NCI-H187 treated with DMSO at 0.1 percent for 48 hours (cell line): ENCODE measurements around the gene LRRC74B.
A peak's percentile ranks its signal among the peaks of the same experiment; 100 is the strongest.
"Not testable (repeated sequence)": the region's sequence is repeated elsewhere in the genome, so short reads cannot be mapped to it uniquely, and the experiment has no call there.

Experiments
- DNase-seq: peaks from one replicate; lab custom pipeline; 2025; lab: John Stamatoyannopoulos, UW

Gene LRRC74B, protein sequence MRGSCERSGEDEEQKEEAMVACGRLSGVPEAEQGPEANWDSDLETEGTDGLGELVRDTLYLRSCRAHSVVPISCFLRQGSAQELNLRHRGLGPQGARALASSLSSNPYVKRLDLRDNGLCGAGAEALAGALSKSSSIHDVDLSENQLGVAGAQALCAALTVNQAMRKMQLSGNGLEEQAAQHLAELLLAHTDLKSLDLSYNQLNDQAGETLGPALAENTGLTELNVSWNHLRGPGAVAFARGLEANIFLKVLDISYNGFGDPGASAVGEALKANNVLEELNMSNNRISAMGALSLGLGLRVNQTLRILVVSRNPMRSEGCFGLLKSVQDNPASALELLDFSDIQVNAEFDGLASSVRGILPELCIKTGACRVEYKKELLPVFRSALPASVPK

GRCh38 chr22:21045585-21046294, at the start of gene LRRC74B:
Gene LRRC74B, plus strand, starts transcription at chr22:21045946. Its CDS starts 41 bp downstream, at chr22:21045987.
- peak; percentile 47 for DNase-seq

- DNase-seq = no peak
Measured at GRCh38 chr22:20996031-20996410, 49.7 kb upstream of the LRRC74B start.

DNA sequence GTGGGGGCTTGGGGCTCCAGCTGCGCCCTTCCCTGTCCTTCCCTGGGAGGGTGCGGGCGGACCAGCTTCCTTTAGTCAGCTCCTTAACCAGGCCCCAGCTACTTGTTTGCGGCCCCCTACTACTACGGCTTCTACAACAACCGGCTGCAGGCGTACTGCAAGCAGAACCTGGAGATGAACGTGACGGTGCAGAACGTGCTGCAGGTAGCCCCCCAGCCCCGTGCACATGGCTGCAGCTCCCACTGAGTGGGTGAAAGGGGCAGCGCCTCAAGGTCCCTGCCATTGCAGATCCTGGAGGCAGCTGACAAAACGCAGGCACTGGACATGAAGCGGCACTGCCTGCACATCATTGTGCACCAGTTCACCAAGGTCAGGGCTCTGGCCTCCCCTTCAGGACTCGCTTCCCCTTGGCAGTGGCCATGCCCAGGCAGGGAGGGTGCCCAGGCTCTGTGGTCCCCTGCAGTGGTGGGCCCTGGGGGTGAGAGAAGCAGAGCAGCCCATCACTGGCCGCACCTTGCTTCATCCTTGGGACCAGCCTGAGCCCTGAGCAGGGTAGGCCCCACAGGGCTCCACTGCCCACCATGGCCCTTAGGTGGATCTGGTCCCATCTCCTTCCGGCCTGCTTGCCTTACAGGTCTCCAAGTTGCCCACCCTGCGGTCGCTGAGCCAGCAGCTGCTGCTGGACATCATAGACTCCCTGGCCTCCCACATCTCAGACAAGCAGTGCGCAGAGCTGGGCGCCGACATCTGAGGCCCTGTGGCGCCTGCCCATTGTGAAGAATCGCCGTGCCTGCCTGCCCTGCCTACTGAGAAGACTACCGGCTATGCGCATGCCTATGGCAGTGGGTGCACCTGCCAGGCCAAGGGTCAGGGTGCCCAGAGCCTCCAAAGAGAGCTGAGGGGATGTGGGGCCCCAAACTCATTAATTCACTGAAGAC, 48.9 kb upstream of the LRRC74B start:
- no peak for DNase-seq

DNA sequence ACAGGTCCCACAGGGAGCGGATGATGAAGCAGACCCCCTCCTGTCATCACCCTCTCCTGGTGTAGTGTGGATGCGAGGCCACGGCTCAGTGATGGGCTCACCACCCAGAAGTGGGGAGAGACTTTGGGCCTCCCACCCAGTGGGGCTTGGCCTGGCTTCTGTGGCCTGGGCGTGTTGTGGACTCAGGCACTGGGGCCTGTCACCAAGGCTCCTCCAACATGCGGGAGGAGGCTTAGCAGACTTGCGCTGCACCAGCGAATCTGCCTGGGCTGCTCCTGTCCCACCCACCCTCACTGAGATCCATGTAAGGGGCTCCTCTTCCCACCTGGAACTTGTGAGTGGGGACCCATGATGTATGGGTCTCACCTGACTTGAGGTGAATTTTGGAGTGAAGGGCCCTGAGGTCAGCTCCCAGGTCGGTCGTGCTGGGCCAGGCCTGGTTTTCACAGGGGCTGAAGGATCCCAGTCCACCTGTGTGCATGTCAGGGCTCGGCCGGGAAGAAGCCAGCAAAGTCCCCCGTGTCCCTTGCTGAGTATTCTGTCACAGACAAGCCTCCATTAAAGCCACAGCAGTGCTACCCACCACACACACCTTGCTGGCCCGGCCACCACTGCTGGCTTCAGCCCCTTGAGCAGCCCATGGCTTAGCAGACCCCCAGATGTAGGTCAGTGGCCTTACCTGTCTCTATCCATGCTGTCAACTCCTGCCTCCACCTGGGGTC, 48.0 kb upstream of the LRRC74B start:
- no peak for DNase-seq

GRCh38 chr22:20998411-20999336, 47.1 kb upstream of the LRRC74B start:
- DNase-seq = no peak

GRCh38 chr22:20999350-21000206, 46.2 kb upstream of the LRRC74B start:
- no peak for DNase-seq

DNA sequence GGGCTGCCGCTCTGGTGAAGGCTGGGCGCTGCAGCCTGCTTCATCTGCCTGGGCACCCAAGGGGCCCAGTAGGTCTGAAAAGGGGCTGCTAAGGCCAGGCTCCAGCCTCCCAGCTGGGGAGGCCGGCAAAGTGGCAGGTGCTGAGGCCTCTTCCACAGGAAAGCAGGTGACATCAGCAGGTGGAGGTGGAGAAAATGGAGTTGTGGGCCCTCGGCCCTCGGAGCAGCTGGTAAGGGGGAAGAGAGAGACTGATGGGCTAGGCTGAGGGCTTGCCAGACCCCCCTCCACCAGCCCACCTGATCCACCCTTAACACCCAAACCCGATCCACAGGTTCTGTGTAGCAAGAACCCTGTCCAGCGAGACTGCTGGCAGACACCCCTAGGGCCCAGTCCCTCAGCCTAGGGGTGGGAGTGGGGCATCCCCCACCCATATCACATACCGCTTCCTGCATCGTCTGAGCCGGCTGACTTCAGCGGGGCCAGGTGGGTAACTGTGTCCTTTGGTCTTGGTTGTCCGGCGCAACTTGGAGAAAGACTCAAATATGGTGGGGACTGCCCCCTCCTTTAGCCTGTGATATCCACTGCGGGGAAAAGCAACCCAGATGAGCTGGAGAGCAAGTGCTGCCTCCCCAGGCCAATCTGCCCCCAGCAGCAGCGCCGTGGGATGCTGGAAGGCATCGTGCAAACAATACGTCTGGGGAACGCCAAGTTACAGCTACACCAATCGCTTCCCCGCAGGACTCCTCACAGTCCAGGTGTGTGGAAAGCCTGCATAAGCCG, 45.3 kb upstream of the LRRC74B start:
- DNase-seq = no peak

DNA sequence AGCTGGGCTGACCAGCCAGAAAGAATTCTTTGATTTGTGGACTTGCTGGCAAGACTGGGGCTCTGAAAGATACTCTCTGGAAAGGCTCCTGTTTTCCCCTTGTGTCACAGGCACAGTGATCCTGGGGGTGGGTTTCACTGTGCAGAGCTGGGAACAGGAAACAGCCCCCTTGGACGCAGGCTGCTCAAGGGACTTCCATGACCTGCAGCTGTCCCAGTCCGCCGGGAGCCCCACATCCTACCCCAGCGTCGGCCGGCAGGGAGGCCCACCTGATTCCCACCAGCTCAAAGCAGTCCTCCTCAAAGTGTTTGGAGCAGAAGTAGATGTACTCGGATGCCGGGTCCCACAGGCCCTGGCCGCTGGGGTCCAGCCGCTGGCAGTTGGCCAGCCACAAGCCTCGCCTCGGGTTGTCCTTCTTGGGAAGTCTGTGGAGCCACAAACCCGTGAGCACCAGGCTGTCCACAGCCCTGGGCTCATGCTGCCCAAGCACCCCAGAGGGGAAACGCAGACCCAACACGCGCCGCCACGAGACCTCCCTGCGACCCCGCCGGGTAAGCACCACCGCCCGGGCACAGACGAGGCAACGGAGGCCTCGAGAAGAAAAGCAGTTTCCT, 44.7 kb upstream of the LRRC74B start:
- DNase-seq = no peak

DNA sequence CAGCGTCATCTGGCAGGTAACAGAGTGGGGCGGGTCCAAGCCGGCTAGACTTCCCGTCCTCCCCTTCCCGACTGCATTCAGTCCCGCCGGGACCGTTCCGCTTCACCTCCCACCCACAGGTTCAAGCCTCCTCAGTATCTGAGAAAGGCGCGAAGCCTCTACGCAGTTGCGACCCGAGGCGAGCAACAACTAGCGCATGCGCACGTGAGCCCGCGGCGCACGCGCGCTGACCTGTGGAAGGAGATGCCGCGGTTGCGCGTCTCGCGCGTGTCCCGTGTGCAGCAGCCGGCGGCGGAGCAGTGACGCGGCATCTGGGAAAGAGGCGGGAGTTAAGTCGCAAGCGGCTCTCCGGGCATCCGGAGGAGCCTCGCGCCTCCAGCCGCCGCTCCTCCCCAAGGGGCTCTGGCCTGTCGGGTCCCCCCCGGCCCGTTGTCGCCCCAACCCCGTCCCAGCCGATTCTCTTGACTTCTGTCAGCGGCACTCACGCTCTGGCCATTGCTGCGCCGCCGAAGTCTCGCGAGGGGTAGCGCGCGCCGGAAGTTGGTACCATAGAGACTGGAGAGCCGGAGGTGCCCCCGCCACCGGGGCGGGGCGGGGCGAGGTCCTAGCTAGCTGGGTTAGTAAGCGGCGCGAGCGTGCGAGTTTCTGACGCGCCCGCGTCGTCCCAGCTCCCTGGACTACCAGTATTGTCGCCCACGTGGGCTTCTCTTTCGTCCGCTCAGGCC, 44.0 kb upstream of the LRRC74B start, which contains the start of gene THAP7:
TSS of gene THAP7 (minus strand) at position 518 of the 725 bp plus-strand sequence. CDS start at position 311, 207 bp downstream.
- DNase-seq = peak; percentile 58

GRCh38 chr22:21003782-21004181, 42.0 kb upstream of the LRRC74B start:
- DNase-seq = no peak

- not testable (repeated sequence) for DNase-seq
Measured at GRCh38 chr22:21009208-21009607, 36.5 kb upstream of the LRRC74B start.

DNA sequence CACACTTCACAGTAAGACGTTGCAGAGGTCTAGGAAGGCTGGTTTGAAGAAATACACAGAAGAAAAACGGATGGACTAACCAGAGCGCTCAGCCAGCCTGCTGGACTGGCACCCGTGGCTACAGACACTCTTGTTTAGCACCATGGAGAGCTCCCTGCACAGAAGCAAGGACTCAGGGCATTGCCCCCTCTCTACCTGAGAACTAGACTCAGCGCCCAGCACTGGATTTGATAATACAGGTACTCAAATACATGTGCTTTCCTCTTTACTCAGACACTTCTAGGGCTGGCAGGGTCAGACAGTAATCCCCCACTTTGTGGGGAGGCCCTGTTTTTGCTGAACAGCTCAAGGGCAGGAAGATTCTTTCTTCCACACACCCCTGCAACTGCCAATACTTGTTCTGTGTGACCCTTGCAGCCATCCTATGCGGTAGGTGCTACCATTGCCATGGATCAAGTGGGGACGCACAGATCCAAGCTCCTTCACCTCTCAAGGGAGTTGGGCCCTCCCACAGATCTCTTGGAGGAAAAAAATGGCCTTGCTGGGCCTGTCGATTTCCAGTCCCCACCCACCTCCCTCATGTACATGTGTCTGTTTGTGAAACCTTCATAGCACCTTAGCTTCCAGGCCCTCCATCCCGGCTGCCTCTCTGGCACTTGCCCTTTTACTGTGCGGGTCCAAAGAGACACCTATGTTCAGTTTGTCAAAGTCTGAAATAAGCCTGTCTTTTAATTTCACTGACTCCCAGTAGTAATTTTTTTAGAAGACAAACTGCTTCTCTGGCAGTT, 35.9 kb upstream of the LRRC74B start:
- DNase-seq = no peak

- DNase-seq = no peak
Measured at GRCh38 chr22:21010426-21011113, 35.2 kb upstream of the LRRC74B start.

- DNase-seq = no peak
Measured at GRCh38 chr22:21012446-21013407, 33.0 kb upstream of the LRRC74B start.
